OCI-LY7 (cell line): Measurements from ENCODE around the gene TNS1. TPM values are rescaled to one million over a fixed set of nuclear protein-coding genes. Genes with fewer than 3 reads are reported as not detected.

Experiments
- BruUV-seq: library from RNA; stranded (reverse); fragments of 400-500 nt; replicated peaks from 2 replicates; lab custom pipeline; 2021; lab: Mats Ljungman, UMichigan
- CTCF ChIA-PET: fragments of 300-600 bp; sonication (Branson Sonifier 250); formaldehyde crosslinking; loops from one replicate; lab custom pipeline; 2022; ENCODE audit warnings: antibody characterized with exemption; ENCODE audit not compliant: unreplicated experiment; lab: Charles Lee
- POLR2A ChIA-PET: fragments of 300-600 bp; sonication (Branson Sonifier 250); formaldehyde crosslinking; loops from one replicate; lab custom pipeline; 2022; ENCODE audit warnings: antibody characterized with exemption; lab: Charles Lee
- DNase-seq: peaks from one replicate; pipeline ENCODE4 v3.0.0-alpha.2; 2015; ENCODE audit warnings: low spot score
- H2AFZ ChIP-seq: fragments of 200-600 bp; sonication (generic), shearing (Covaris generic); 2 replicates; pipeline ENCODE4 v1.6.1; 2014; ENCODE audit warnings: mild to moderate bottlenecking, antibody characterized with exemption, low read length, moderate library complexity
- H3K27ac ChIP-seq: fragments of 200-600 bp; sonication (generic); 2 replicates; pipeline ENCODE4 v1.5.1; 2014; ENCODE audit warnings: mixed run types, low read depth, mild to moderate bottlenecking, moderate library complexity, low read length, inconsistent platforms; ENCODE audit not compliant: poor library complexity, severe bottlenecking
- H3K36me3 ChIP-seq: fragments of 200-600 bp; sonication (generic); 2 replicates; pipeline ENCODE4 v1.6.1; 2014; ENCODE audit warnings: mild to moderate bottlenecking, antibody characterized with exemption, low read length, moderate library complexity, mixed read lengths; ENCODE audit not compliant: insufficient read depth
- H3K4me1 ChIP-seq: fragments of 200-600 bp; sonication (generic); 2 replicates; pipeline ENCODE4 v1.5.1; 2014; ENCODE audit warnings: mild to moderate bottlenecking, low read length; ENCODE audit not compliant: insufficient read depth, poor library complexity, severe bottlenecking
- H3K4me2 ChIP-seq: fragments of 200-600 bp; sonication (generic); 2 replicates; pipeline ENCODE4 v1.6.1; 2014; ENCODE audit warnings: mild to moderate bottlenecking, low read length
- H3K4me3 ChIP-seq: fragments of 200-600 bp; sonication (generic); 2 replicates; pipeline ENCODE4 v1.5.1; 2014; ENCODE audit warnings: mild to moderate bottlenecking, low read depth, low read length; ENCODE audit not compliant: poor library complexity, severe bottlenecking
- H3K79me2 ChIP-seq: fragments of 200-600 bp; sonication (generic); 2 replicates; pipeline ENCODE4 v1.6.1; 2016; ENCODE audit warnings: low read depth, mild to moderate bottlenecking, low read length, moderate library complexity, mixed read lengths; ENCODE audit not compliant: insufficient read depth
- H3K9me2 ChIP-seq: fragments of 200-600 bp; sonication (generic); 2 replicates; pipeline ENCODE4 v1.6.1; 2016; ENCODE audit warnings: mild to moderate bottlenecking, low read length, mixed read lengths; ENCODE audit not compliant: insufficient read depth
- H3K9me3 ChIP-seq: fragments of 200-600 bp; sonication (generic); 2 replicates; pipeline ENCODE4 v1.6.1; 2014; ENCODE audit warnings: mild to moderate bottlenecking, mixed run types, low read length, mixed read lengths
- H4K20me1 ChIP-seq: fragments of 200-600 bp; sonication (generic); 2 replicates; pipeline ENCODE4 v1.6.1; 2014; ENCODE audit warnings: mild to moderate bottlenecking, antibody characterized with exemption, low read length, moderate library complexity, mixed read lengths; ENCODE audit not compliant: insufficient read depth
- EZH2phosphoT487 ChIP-seq: fragments of 200-600 bp; sonication (generic); IDR thresholded peaks from 2 replicates; pipeline ENCODE4 v1.6.1; 2018; ENCODE audit warnings: low read depth, borderline replicate concordance, mild to moderate bottlenecking, mixed run types, antibody characterized with exemption, low read length, moderate library complexity, mixed read lengths
- intact Hi-C: fragments of 100-400 bp; cut with micrococcal nuclease; formaldehyde crosslinking; loops from one replicate; pipeline ENCODE4 v1.10.0; 2022; ENCODE audit not compliant: unreplicated experiment
- total RNA-seq, 2 experiments: library from RNA; depleted of rRNA in 1 of 2; stranded (reverse); fragments of >200 nt in 1 of 2; shearing (Covaris generic) in 1 of 2; gene quantifications; 2 replicates each; pipeline ENCODE4 v1.2.3, GENCODE V29; 2014 to 2022
- TF ChIP-seq, protein P1 (sequence below): fragments of 200-600 bp; sonication (generic); conservative IDR thresholded peaks from 2 replicates; pipeline ENCODE4 v1.5.1; 2014; ENCODE audit warnings: mild to moderate bottlenecking, antibody characterized with exemption, low read length, moderate library complexity, mixed read lengths

TNS1 gene
- total RNA-seq, 2 experiments from 2014 or later = not detected

DNA sequence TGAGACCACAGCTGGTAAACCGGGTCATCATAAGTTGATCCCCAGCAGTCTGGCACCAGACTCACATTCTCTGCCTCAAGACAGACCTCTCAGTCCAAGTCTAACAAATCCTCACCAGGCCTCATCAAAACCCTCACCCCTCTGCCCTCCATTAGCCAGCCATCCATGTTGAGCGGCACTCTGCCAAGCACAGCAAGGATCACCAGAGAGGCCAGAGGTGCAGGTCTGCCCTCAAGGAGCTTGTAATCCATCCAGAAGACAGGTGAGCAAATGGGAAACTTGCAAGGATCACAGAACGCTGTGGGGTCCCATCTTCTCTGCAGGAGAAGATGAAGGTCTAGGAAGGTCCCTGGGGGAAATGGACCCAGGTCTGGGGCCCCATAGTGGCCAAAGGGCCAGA is 63.6 kb downstream of the TNS1 start:
- Histone ChIP-seq H4K20me1 (no peaks in the 10 kb centered on the region), H3K27ac (no peak overlapping the region), H3K9me2 (no peaks in the 10 kb centered on the region), H3K4me2 (no peak overlapping the region), H3K79me2 (no peaks in the 10 kb centered on the region), H3K4me3 (no peak overlapping the region), H2AFZ (no peak overlapping the region), H3K36me3 (no peaks in the 10 kb centered on the region), H3K4me1 (no peaks in the 10 kb centered on the region), H3K9me3 (no peaks in the 10 kb centered on the region)
- intact Hi-C loops = no loop called here
- no peak for DNase-seq
- no peak for TF ChIP-seq EZH2phosphoT487
- TF ChIP-seq, protein P1, sequence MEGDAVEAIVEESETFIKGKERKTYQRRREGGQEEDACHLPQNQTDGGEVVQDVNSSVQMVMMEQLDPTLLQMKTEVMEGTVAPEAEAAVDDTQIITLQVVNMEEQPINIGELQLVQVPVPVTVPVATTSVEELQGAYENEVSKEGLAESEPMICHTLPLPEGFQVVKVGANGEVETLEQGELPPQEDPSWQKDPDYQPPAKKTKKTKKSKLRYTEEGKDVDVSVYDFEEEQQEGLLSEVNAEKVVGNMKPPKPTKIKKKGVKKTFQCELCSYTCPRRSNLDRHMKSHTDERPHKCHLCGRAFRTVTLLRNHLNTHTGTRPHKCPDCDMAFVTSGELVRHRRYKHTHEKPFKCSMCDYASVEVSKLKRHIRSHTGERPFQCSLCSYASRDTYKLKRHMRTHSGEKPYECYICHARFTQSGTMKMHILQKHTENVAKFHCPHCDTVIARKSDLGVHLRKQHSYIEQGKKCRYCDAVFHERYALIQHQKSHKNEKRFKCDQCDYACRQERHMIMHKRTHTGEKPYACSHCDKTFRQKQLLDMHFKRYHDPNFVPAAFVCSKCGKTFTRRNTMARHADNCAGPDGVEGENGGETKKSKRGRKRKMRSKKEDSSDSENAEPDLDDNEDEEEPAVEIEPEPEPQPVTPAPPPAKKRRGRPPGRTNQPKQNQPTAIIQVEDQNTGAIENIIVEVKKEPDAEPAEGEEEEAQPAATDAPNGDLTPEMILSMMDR = no peak
- CTCF ChIA-PET = interaction anchor here (0.6 kb wide), 1 partner anchor 55 kb away, joined by 3 read pairs; no protein-coding TSS in a partner anchor
- no TSS peak for BruUV-seq
- POLR2A ChIA-PET = no interaction called here

DNA sequence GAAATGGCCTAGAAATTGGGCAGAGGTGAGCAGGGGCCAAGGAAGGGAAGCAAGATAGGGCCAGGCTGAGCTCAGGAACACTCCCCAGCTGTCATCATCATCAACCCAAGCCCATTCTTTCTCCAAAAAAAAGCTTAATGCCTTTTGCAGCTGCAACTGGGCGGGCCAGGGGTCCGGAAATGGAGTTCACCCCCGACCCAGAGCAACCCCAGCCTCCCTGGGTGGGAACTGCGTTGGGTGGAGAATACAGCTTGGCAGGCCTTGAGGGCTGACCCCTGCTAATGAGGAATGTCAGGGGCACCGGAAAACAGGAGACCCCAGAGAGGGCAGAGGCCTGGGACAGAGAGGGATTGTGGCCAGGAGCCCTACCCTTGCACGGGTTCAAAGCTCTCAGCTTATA is 64.8 kb downstream of the TNS1 start:
- intact Hi-C loops = no loop called here

DNA sequence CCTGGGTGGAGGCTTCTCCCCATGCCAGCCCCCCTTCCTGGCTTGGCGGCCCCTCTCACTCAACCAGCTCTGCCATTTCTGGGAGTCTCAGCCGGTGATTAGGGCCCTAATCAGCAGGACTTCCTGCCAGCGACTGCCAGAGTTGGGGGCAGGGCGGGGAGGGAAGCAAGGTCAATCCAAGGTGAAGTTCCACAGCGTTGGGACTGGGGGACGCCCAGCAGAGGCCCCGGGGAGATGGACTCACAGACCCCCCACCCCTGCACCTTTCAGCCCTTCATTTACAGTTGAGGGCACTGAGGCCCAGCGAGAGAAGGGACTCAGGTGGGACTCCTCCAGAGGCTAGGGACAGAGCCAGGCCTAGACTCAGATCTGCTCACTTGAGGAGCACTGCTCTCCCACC is 65.3 kb downstream of the TNS1 start:
- intact Hi-C loops = no loop called here
- Histone ChIP-seq H3K4me2 (no peak overlapping the region), H3K27ac (no peak overlapping the region), H3K9me2 (no peaks in the 10 kb centered on the region), H3K4me3 (no peak overlapping the region), H3K9me3 (no peaks in the 10 kb centered on the region), H3K4me1 (no peaks in the 10 kb centered on the region), H3K79me2 (no peaks in the 10 kb centered on the region), H4K20me1 (no peaks in the 10 kb centered on the region), H2AFZ (no peak overlapping the region), H3K36me3 (no peaks in the 10 kb centered on the region)
- ChIA-PET CTCF (no interaction called here), POLR2A (no interaction called here)
- BruUV-seq = no TSS peak
- no peak for TF ChIP-seq EZH2phosphoT487
- TF ChIP-seq, protein P1 = no peak
- no peak for DNase-seq

More for the DNA sequence above, 64.8 kb downstream of the TNS1 start:
- Histone ChIP-seq H3K4me2 (no peak overlapping the region), H3K4me3 (no peak overlapping the region), H3K27ac (no peak overlapping the region), H3K9me2 (no peaks in the 10 kb centered on the region), H3K79me2 (no peaks in the 10 kb centered on the region), H3K4me1 (no peaks in the 10 kb centered on the region), H3K36me3 (no peaks in the 10 kb centered on the region), H4K20me1 (no peaks in the 10 kb centered on the region), H2AFZ (no peak overlapping the region), H3K9me3 (no peaks in the 10 kb centered on the region)
- ChIA-PET CTCF (no interaction called here), POLR2A (no interaction called here)
- TF ChIP-seq EZH2phosphoT487 = no peak
- TF ChIP-seq, protein P1 = no peak
- BruUV-seq = no TSS peak
- DNase-seq = no peak
